ENCODE measurements around the gene HRCT1.

HRCT1 gene

DNA sequence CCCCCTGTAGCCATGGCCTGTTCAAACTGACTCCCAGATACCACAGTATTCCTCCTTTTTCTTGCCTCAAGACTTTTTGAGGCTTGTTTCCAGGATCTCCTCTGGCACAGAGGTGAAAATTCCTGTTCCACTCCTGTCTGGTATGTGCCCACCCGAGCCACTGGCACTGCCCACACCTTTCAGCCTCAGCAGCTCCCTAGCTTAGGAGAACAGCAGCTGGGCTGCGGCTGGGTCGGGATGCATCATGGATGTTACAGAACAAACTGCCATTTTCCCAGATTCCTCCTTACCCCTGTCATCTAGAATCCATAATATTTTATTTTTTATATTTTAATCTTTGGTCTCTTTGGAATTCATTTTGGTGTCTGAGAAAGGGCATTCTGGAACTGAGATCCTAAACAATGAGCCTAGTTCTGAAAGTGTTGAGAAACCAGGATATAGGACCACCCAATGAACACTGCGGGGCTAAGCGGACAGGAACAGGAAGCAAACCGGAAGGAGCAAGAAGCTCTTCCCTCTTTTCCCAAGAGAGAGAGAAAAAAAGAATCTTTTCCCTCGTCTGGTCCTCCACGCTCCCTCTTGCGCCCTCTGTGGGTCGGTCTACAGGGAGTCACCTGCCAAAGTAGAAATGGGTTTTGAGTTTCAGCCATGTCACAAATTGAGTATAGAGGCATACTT, 39.5 kb downstream of the HRCT1 start:
- DNase-seq: peak; percentile 76

DNA sequence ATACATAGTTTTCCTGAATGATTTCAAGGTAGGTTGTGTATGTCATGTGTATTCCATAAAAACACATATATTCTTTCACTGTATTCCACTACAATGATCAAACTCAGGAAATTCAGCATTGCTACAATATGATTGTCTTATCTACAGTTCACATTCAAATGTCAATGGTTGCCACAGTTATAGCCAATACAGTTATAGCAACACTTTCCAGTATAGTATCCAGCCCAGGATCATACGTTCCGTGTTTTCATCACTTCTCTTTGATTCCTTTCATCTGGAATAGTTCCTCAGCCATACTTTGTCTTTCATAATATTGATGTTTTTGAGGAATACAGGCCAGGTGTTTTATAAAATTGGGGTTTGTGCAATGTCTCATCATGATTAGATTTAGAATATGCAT, 42.4 kb downstream of the HRCT1 start:
- no peak for DNase-seq

DNA sequence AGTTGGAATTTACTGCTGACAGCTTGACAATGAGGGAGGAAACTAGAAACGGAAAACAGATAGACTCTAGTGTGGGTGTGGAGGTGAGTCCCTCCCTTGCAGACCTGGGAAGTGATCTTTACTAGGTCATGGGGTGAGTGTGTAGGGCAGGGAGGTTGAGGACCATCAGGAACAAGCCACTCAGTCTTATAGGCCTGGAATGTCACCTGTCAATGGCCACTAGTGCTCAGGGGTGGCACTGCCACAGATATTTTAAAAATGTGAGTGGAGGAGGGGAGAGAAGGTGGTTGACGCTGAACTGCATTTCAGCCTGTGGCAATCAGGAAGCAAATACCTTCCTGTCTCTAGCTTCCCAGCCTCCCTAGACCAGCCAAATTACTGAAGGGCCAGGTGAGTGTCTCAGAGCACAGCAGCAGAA, 42.9 kb downstream of the HRCT1 start:
- no peak for DNase-seq

DNA sequence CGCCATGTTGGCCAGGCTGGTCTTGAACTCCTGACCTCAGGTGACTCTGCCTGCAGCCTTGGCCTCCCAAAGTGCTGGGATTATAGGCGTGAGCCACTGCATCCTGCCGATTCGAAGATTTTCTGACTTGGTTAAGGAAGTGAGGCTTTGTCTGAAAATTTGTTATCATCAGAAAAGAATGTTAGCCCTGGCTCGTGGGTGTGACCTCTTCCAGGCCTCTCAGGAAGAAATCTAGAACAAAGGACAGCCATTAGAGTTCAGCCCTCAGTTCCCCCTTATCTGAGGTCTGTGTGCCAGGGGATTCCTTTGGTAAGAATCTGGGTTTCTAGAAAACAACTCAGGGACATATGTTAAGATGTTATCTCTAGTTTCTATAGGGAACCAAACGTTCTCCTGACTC, 45.7 kb downstream of the HRCT1 start:
- no peak for DNase-seq

DNA sequence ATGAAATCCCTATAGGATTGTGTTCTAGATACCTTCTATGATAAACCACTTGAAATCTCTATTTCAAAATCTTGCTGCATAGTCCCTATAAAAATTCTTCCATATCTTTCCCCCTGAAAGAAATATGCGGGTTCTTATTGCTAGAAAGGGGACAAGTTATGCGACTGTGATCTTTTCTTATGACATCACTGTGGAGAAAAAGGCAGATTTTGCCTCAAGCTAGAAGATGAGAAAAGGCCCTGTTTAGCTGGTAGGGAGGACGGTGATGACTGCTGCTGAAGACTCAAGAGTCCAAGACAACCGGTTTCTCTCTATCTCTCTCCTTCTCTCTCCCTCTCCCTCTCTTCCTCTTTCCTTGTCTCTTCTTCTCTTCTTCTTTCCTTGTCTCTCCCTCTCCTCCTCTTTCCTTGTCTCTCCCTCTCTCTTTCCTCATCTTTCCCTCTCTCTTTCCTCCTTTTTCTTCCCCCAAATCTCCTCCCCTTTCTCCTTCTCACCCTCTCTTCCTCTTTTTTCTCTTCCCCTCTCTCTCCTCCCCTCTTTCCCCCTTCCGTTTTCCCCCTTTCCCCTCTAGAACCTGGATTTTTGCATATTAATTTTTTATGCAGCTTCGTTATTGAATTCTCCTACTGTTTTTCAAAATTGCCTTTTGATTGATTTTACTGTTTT, 46.7 kb downstream of the HRCT1 start:
- DNase-seq: no peak

DNA sequence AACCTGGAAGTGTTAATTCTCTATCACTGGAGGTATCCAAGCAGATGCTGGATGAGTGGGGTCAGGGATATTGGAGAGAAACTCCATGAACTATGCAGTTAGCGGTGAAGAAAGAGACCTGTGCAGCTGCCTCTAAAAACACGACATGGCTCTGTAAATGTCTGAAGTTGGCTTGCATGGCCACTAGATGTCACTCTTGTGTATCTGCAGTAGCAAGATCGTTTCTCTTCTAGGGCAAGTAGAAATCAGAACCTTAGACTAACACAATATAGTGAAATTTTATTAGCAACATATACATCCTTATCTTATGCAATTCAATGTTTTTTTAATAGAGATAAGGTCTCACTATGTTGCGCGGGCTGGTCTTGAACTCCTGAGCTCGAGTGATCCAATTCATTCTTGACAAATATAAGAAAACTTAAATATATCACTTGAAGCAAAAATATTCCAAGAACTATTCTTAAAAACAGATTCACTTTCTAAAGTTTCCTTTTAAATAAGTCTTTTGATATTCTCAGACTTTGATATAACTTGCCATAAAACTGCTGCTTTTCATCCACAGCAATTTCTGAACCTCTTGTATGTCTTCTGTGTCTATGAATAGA, 49.0 kb downstream of the HRCT1 start:
- peak; percentile 68 for DNase-seq

DNA sequence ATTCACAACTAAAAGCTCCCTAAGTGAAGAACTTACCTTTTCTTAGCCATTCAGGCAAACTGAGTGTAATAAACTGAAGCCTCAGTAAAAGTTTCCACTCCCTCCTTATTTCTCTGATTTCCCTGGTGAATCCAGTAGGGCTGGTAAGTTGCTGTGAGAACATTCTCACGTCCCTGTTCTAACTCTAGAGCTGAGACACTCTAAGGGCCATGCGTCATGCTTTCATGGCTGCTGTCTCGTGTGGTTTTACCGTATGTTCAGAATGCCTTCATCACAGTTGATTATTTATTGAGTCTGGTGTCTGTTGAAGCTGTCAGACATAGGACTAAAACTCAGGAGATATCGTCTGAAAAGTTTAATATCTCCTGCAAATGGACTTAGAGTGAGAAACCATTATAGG, 50.6 kb downstream of the HRCT1 start:
- no peak for DNase-seq

All from NCI-H1092 (cell line).